GM19455 (cell line): Measurements from ENCODE around the gene COL6A1.

ENCODE experiments used
- ATAC-seq: cut with Tn5 transposase; IDR thresholded peaks from one replicate; pipeline ENCODE4 v1.9.1; 2021; ENCODE audit not compliant: unreplicated experiment

The COL6A1 gene

DNA sequence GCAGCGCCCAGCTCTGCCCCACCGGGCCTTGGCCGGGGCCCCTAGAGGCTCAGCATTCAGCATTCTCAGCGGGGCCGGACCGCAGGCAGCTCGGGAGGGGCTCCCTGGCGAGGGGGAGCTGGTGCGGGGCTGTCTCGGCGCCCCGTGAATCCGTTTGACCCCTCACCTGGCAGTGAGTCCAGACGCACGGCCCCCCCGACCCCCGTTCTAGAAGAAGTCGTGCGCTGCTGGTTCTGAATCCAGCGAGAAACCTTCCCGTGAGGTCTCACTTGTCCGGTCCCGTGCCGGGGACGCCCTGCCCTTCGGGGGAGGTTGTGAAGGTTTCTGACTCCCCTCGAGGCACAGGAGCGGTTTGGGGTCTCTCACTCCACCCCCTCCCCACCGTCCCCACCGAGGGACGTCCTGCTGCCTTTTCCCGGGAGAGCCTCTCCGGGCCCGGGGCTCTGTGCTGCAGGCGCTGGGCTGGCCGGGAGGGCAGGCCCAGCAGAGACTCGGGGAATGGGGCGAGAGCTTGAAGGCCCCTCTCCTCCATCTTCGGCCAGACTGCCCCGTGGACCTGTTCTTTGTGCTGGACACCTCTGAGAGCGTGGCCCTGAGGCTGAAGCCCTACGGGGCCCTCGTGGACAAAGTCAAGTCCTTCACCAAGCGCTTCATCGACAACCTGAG is 655 bp downstream of the COL6A1 start:
- ATAC-seq, result no peak

DNA sequence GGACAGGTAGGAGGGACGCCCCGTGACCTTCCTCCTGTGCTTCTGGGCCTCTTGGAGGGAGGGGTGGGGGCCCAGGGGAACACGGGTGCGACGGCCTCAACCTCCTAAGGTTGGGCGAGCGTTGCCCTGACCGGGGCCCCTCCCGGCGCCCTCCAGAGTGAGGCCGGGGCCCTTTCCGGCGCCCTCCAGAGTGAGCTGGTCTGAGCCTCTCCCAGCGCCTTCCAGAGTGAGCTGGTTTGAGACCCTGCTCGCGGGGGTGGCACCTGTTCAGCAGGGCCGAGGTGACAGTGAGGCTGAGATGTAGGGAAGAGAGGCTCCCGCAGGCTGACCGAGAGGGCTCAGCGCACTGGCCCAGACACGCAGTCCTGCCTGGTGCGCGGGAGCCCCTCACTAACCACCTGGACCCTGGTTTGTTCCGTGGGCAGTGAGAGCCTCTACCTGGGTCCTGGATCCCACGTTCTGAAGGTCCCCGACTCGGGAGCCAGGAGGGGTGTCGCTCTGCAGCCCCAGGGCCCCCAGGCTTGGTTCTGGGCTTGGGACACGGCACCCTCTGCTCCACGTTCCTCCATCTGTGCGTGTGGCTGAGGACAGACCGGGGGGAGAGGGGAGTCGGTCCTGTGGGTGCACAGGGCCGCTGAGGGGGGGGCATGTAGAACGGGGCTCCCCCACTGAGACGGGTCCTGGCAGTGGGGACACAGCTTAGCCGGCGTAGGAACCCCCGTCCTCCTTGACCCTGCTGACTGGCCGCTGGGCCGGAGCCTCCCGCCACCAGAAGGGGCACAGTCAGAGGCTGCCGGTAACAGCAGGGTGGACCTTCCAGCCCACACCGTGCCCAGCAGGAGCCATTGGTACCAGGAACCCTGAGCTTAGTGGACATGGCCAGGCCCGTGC is 1.4 kb downstream of the COL6A1 start:
- ATAC-seq, result no peak

DNA sequence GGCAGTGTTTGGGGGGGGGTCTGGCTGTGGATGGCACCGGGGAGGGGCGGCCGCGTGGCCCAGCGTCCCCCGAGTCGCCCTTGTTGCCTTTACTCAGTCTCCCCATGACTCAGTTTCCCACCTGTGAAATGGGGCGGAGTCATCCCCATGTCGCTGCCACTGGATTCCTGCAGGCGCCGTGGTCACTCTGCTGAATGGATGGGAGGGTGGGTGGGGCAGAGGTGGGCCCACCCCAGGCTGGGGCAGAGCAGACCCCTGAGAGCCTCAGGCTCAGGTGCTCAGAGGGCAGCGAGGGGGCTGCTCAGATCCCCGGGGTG is 2.0 kb downstream of the COL6A1 start:
- no peak for ATAC-seq

DNA sequence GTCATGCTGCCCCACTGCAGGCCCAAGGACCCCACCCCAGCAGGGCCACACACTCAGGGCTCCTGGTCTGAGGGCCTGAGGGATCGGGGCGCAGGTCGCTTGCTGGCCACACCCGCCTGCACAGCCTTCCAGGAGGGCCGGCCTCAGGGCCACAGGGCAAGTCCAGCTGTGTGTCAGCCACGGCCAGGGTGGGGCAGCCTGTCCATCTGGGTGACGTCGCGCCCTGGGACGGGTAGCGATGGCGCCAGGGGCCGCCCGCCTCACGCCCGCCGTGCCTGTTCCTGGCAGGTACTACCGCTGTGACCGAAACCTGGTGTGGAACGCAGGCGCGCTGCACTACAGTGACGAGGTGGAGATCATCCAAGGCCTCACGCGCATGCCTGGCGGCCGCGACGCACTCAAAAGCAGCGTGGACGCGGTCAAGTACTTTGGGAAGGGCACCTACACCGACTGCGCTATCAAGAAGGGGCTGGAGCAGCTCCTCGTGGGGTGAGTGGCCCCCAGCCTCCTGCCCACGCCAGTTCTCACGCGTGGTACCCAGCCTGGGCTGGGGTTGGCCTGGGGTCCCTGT is 2.5 kb downstream of the COL6A1 start:
- no peak for ATAC-seq

DNA sequence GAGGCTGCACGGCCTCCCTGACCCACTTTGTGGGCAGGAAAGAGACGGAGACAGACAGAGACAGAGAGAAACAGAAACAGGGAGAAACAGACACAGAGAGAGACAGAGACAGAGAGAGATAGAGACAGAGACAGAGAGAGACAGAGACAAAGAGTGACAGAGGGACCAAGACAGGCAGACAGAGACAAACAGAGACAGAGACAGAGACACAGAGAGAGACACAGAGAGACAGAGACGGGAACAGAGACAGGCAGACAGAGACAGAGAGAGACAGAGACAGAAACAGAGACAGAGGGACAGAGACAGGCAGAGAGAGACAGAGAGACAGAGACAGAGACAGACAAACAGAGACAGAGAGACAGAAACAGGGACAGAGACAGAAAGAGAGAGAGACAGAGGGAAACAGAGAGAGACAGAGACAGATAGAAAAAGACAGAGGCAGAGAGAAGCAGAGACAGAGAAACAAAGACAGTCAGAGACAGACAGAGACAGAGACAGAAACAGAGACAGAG is 3.1 kb downstream of the COL6A1 start:
- ATAC-seq, result no peak

DNA sequence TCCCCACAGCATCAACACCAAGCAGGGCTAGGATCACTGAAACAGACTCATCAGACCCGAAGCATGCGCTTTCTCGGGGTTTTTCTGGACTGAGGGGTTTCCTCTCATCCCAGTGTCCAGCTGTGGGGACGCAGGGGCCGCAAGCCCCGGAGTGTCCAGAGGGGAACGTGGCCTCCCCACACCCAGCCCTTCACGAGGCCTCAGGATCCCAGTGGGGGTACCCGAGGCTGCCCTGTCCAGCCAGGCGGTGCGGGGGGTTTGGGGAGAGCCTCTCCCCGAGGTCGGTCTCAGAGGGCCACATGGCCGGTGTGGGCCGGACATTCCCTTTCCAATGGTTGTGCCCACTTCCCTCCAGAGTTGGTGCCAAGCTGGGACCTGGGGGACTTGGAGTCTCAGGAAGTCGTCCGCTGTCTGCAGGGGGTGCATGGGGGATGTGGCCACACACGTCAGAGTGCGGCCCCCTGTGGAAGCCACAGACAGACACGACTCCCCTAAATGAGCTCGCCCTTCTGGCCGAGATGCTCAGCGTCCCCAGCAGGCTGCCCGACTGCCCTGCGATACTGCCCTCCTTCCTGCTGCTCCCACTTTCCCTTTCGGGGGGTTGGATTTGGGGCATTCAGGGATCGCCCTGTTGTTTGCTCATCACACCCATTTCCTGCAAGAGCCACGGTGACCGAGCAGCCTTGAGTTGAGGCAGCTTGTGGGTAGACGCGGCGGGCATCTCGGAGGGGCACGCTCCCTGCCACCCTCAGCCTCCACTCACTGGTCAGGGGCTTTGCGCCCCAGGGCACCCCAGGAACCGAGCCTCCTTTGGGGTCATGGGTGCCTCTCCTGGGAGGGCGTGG is 4.1 kb downstream of the COL6A1 start:
- ATAC-seq, result no peak

DNA sequence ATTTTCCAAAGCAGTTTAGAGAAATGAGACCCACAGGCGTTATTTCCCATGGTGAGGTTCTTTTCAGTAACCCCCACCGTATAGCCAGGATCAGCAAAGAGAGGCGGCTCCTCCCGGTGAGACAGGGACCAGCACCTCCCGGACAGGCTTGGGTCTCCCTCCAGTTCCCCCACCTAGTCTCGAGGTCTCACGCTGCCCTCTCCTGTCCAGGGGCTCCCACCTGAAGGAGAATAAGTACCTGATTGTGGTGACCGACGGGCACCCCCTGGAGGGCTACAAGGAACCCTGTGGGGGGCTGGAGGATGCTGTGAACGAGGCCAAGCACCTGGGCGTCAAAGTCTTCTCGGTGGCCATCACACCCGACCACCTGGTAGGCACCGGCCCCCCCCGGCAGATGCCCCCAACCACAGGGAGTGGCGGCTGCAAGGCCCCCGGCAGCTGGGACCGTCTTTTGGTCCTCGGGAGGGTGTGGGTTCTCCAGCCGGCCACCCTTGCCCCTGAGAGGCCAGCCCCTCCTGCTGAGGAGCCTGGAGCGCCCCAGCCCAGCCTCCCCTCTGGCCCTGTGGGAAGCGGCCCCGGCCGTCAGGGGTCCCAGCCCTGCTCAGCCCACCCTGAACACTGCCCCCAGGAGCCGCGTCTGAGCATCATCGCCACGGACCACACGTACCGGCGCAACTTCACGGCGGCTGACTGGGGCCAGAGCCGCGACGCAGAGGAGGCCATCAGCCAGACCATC is 4.9 kb downstream of the COL6A1 start:
- no peak for ATAC-seq

DNA sequence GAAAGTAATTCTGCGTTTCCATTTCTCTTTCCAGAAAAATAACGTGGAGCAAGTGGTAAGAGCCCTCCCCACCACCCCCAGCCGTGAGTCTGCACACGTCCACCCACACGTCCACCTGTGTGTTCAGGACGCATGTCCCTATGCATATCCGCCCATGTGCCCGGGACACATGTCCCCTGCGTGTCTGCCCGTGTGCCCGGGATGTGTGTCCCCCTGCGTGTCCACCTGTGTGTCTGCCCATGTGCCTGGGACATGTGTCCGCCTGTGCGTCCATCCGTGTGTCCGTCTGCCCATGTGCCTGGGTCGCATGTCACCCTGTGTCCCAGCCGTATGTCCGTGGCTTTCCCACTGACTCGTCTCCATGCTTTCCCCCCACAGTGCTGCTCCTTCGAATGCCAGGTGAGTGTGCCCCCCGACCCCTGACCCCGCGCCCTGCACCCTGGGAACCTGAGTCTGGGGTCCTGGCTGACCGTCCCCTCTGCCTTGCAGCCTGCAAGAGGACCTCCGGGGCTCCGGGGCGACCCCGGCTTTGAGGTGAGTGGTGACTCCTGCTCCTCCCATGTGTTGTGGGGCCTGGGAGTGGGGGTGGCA is 5.6 kb downstream of the COL6A1 start:
- ATAC-seq, result no peak

DNA sequence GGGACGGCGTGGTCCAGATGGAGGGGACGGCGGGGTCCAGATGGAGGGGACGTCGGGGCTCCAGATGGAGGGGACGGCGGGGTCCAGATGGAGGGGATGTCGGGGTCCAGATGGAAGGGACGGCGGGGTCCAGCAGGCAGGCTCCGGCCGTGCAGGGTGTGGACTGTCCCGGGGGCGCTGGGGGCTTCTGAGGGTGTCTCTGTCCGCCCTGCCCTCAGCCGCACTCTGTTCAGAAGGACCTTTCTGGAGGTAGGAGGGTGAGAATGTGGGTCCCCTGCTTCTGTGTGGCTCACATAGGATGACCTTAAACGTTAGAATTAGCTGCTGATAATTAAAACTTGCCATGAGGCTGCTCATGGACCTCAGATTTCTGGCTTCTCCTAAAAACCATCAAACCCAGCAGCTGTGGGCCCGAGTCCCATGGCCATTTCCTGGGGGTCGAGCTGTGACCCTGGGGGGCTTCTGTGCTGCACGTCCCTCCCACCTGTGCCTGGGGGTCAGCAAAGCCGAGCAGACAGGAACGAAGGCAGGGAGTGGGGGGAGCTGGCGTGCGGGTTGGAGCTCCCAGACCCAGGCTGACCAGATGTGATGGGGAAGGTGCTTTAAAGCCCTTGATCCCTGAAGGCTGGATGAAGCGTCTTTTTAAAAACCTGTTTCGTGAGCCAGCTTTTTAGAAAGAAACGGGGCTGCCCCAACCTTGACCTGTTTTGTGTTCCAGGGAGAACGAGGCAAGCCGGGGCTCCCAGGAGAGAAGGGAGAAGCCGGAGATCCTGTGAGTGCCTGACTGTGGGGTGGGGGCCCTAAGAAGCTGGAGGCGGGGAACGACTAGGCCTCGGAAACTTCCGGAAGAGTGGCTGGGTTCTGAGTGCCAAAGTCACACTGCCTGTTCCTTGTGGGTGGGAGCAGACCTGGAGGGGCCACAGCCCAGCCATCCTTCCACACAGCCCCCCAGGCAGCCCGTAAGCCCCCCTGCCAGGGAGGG is 7.1 kb downstream of the COL6A1 start:
- no peak for ATAC-seq

DNA sequence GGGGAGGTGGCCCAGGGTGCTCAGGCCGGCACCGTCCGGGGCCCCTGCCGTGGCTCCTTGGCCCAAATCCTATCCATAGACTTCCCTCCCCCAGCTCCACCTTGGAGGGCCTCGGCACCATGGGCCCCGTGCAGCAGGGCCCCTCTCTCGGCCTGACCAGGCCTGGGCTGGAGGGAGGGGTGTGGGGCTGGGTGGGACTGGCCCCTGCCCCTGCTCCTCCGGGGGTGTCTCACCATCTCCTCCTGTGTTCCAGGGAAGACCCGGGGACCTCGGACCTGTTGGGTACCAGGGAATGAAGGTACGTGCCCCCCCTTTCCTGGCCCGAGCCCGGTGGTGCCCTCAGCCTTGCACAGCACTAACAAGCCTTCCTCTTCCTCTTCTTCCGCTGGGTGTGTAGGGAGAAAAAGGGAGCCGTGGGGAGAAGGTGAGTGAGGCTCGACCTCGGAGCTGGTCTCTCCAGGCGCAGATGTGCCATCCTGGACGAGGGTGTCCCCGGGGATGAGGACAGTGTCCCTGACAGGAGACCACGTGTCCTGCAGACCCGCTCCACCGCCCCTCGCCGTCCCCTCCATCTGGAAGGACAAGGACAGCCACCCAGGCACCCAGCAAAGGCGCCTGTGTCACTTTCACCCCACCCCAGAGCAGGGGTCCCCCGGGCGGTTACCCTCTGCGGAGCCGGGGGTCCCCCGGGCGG is 7.9 kb downstream of the COL6A1 start:
- no peak for ATAC-seq

DNA sequence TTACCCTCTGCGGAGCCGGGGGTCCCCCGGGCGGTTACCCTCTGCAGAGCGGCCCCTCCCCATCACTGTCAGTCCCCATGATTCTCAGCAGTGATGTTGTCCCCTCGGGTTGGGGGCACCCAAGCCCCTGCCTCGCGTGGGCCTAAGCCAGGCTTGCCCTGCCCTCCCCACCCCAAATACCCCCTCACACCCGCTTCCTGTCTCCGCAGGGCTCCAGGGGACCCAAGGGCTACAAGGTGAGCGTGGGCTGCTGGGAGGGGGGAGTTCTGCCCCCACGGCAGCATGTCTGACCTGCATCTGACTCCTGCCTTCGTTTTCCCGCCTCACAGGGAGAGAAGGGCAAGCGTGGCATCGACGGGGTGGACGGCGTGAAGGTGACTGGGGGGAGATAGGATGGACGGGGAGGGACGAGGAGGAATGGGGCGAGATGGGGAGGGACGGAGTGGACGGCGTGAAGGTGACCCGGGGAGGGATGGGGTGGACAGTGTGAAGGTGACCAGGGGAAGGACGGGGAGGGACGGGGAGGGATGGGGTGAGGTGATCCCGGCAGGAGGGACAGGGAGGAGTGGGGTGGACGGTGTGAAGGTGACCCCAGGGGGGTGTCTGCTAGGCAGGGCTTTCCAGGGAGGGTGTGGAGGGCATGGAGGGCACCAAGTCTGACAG is 8.6 kb downstream of the COL6A1 start:
- ATAC-seq, result no peak

DNA sequence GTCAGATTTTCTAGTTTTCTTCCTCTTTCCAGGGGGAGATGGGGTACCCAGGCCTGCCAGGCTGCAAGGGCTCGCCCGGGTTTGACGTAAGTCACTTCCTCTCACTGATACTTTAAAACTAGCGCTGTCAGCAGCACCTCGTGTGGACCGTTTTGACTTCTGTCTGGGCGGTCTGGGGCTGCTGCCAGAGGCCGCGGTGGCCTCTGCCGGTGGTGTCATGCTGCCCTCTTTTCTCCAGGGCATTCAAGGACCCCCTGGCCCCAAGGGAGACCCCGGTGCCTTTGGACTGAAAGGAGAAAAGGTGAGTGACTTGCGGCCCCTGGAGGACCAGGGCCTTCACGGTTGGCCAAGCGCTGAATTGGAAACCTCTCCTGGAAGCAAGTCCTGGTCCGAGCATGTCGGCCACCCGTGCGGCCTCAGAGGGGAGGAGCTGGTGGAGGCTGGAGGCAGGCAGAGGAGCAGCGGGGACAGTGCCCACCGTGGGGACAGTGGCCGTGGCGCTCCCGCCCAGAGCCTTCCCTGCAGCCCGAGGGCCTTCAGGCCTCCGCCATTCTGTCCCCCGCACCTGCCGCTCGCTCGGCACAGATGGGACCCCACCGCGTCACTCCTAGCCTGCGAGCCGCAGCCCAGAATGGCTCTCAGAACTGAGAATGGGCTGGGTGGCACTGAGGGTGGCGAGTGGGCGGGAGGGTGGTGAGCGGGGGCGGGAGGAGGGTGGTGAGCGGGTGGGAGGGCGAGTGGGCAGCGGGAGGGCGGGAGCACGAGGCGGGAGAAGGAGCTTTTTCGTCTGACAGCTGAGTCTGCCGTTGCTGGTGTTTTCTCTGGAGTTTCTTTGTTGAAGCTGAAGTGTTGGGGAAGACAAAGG is 9.4 kb downstream of the COL6A1 start:
- no peak for ATAC-seq

DNA sequence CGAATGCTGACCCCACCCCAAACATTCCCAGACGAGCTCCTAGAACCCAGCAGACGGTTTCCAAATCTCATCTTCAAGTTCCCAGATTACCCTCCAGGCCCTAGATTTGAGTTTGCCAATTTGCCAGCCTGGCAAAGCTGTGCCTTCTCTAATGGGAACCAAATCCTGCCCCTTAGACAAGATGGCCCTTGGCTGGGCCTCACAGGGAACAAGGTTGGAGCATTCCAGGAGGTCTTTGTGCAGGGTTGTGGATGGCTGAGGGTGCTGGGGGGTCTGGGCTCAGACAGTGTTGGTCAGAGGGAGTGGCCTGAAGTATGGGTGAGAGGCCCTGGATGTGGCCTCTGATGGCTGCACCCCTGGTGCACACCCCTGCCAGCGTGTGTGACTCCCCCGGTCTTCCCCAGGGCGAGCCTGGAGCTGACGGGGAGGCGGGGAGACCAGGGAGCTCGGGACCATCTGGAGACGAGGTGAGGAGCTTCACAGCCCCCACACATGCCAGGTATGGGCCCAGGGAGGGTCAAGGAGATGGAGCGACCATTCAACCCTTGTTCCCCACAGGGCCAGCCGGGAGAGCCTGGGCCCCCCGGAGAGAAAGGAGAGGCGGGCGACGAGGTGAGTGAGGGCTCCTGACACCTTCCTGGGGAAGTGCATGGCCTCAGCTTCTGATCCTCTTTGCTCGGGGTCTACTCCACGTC is 10.2 kb downstream of the COL6A1 start:
- no peak for ATAC-seq

DNA sequence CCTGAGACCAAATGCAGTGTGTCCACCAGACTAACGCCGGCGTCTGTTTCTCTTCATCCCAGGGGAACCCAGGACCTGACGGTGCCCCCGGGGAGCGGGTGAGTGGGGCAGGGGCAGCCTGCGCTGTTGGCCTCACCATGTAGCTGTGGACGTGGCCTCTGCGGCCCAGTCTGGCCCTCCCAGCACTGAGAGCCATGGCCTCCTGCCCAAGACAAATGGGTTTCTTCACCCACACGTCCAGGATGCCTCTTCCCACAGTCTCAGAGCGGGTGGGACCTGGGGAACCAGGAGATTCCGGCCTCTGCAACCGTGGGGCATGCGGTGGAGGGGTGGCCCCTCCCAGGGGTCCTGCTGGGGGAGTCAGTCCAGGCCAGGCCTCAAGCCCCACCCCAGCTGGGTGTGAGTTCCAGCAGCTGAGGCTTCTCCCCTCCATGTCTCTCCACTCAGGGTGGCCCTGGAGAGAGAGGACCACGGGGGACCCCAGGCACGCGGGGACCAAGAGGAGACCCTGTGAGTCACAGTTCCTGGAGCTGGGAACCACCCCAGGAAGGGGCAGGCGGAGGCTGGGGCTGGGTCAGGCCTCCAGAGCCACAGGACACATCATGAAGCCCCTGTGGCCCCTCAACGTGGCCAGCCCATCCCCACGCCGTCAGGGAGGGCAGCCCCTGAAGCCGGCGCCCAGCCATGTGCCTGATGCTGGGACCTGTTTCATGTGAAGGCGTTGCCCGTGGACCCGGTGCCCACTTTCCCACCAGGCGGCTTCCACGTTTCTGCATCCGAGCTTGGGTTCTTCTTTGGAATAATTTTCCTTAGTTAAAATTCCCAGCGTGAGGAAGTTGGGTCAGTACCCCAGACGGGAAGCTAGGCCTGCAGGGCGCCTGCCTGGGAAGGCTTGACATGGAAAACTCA is 11.0 kb downstream of the COL6A1 start:
- no peak for ATAC-seq
